ENCODE results near the gene DBNDD1.

DNA sequence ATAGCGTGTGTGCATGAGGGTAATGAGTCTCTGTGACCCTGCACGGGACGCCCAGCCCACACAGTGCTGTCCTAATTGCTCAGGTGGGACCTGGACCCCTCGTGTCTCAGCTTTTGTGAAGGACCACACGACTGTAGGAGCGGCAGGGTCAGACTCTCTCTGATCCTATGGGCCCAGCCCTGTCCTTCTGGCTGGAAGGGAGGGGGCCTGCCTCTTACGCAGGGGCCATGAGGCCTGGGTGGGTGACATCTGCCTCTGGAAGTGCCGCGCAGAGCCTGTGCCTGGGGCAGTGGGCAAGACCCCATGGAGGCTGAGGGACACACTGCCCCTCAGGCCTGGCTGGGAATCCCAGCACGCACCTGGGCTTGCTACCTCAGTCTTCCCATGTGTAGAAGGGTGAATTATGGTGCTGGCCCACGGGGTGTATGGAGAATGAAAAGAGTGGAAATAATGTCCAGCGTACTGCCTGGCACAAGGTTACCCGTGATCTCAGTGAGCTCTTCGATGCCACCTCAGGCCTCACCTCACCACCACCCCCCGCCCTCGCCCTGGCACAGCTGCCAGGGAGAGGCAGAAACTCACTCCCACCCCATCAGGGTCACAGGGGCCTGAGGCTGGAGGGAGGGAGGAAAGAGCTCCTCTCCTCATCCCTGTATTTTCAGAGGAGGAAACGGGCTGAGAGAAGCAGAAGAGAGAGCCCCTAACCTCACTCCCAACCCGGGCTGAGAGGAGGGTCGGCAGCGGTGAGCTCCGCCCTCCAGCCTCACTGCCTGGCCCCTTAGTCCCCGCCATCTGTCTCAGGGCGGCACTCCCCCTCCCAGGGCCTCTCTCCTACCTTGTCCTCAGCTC, 27.1 kb upstream of the DBNDD1 start:
- no peak for TF ChIP-seq POLR2AphosphoS5 (IDR thresholded peaks at IDR 0.05; ENCODE audit: low read depth, low read length)
- TF ChIP-seq, protein P1, sequence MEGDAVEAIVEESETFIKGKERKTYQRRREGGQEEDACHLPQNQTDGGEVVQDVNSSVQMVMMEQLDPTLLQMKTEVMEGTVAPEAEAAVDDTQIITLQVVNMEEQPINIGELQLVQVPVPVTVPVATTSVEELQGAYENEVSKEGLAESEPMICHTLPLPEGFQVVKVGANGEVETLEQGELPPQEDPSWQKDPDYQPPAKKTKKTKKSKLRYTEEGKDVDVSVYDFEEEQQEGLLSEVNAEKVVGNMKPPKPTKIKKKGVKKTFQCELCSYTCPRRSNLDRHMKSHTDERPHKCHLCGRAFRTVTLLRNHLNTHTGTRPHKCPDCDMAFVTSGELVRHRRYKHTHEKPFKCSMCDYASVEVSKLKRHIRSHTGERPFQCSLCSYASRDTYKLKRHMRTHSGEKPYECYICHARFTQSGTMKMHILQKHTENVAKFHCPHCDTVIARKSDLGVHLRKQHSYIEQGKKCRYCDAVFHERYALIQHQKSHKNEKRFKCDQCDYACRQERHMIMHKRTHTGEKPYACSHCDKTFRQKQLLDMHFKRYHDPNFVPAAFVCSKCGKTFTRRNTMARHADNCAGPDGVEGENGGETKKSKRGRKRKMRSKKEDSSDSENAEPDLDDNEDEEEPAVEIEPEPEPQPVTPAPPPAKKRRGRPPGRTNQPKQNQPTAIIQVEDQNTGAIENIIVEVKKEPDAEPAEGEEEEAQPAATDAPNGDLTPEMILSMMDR (IDR thresholded peaks at IDR 0.05), result no peak
- TF ChIP-seq, protein P2, sequence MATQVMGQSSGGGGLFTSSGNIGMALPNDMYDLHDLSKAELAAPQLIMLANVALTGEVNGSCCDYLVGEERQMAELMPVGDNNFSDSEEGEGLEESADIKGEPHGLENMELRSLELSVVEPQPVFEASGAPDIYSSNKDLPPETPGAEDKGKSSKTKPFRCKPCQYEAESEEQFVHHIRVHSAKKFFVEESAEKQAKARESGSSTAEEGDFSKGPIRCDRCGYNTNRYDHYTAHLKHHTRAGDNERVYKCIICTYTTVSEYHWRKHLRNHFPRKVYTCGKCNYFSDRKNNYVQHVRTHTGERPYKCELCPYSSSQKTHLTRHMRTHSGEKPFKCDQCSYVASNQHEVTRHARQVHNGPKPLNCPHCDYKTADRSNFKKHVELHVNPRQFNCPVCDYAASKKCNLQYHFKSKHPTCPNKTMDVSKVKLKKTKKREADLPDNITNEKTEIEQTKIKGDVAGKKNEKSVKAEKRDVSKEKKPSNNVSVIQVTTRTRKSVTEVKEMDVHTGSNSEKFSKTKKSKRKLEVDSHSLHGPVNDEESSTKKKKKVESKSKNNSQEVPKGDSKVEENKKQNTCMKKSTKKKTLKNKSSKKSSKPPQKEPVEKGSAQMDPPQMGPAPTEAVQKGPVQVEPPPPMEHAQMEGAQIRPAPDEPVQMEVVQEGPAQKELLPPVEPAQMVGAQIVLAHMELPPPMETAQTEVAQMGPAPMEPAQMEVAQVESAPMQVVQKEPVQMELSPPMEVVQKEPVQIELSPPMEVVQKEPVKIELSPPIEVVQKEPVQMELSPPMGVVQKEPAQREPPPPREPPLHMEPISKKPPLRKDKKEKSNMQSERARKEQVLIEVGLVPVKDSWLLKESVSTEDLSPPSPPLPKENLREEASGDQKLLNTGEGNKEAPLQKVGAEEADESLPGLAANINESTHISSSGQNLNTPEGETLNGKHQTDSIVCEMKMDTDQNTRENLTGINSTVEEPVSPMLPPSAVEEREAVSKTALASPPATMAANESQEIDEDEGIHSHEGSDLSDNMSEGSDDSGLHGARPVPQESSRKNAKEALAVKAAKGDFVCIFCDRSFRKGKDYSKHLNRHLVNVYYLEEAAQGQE (IDR thresholded peaks at IDR 0.05; ENCODE audit: insufficient read depth in 1 of 2, low read depth in 2 of 2, low read length in 1 of 2), result no peak
- TF ChIP-seq SIN3A (IDR thresholded peaks at IDR 0.05; ENCODE audit: borderline replicate concordance, insufficient read depth, low read depth, low read length), result no peak
- no peak for TF ChIP-seq TCF7L2 (IDR thresholded peaks at IDR 0.05; ENCODE audit: low read depth, low read length)

Data from Panc1 (cell line).